Measurements from ENCODE around the gene DOCK10. TPM values are rescaled to one million over a fixed set of nuclear protein-coding genes. Genes with fewer than 3 reads are reported as not detected.
A peak's percentile ranks its signal among the peaks of the same experiment; 100 is the strongest.

DOCK10 gene
- total RNA-seq, 1 donor from 2014 or later: 14.3 TPM

GRCh38 chr2:224817676-224818075, 224.6 kb downstream of the DOCK10 start:
- Mint-ChIP-seq H3K4me3 (ENCODE audit: unreplicated experiment) (no peak overlapping the region), H3K36me3 (ENCODE audit: low read depth) (peaks cover 7% of the 10 kb centered on the region), H3K27ac (ENCODE audit: unreplicated experiment) (no peak overlapping the region), H3K27me3 (ENCODE audit: low read depth) (no peaks in the 10 kb centered on the region), H3K9me3 (ENCODE audit: low read depth) (peaks cover 8% of the 10 kb centered on the region), H3K4me1 (ENCODE audit: low read depth) (peaks cover 49% of the 10 kb centered on the region)
- DNase-seq (ENCODE audit: low spot score): no peak
- no peak for TF ChIP-seq CTCF (IDR thresholded peaks at IDR 0.05)

DNA sequence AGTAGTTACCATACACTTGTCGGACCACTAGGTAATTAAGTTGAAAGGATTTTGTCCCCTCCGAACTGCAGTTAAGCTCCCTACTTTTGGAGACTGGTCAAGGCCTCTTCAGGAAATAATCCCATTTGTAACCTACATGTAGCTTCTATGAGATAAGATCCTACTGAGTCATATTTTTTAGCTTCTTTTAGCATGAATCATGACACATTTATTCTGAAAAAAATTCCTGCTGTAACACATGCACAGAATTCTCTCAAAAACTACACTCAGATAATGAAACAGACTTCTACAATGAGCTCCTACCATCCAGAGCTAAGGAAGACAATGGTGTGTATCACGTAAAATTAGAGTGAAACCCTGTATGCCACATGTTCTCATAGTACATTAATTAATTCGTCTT, 225.5 kb downstream of the DOCK10 start:
- Mint-ChIP-seq H3K9me3 (ENCODE audit: low read depth) (peaks cover 8% of the 10 kb centered on the region), H3K4me1 (ENCODE audit: low read depth) (peaks cover 49% of the 10 kb centered on the region), H3K4me3 (ENCODE audit: unreplicated experiment) (peak overlapping the region; percentile 4), H3K27me3 (ENCODE audit: low read depth) (no peaks in the 10 kb centered on the region), H3K36me3 (ENCODE audit: low read depth) (peaks cover 9% of the 10 kb centered on the region), H3K27ac (ENCODE audit: unreplicated experiment) (peak overlapping the region; percentile 81)
- TF ChIP-seq CTCF (IDR thresholded peaks at IDR 0.05): peak; percentile 26
- DNase-seq (ENCODE audit: low spot score): no peak

DNA sequence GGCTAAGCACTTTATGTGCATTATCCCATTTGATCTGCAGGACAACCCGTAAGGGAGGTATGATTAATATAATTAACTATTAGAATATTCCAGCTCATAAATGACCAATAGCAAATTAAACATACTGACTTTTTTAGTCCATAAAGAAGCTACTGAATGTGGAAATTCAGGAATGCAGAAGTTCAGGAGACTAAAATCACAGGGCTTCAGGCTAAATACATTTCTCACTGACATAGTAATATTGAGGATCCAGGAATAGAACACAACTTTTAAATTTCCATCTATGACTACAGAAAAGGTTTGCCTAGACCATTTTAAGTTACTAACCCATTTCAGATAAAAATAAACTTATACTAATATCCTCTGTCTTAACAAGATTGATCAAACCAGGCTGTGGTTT, 228.7 kb downstream of the DOCK10 start:
- H3K36me3 Mint-ChIP-seq (ENCODE audit: low read depth): peaks cover 12% of the 10 kb centered on the region
- H3K27ac Mint-ChIP-seq (ENCODE audit: unreplicated experiment): no peak overlapping the region
- no peaks in the 10 kb centered on the region for H3K27me3 Mint-ChIP-seq (ENCODE audit: low read depth)
- DNase-seq (ENCODE audit: low spot score): no peak
- H3K9me3 Mint-ChIP-seq (ENCODE audit: low read depth): peaks cover 13% of the 10 kb centered on the region
- no peak overlapping the region for H3K4me3 Mint-ChIP-seq (ENCODE audit: unreplicated experiment)
- no peak for TF ChIP-seq CTCF (IDR thresholded peaks at IDR 0.05)
- H3K4me1 Mint-ChIP-seq (ENCODE audit: low read depth): peaks cover 21% of the 10 kb centered on the region

GRCh38 chr2:224807153-224807964, 234.9 kb downstream of the DOCK10 start:
- peaks cover 3% of the 10 kb centered on the region for H3K4me1 Mint-ChIP-seq (ENCODE audit: low read depth)
- no peak overlapping the region for H3K27ac Mint-ChIP-seq (ENCODE audit: unreplicated experiment)
- peak; percentile 65 for TF ChIP-seq CTCF (IDR thresholded peaks at IDR 0.05)
- peaks cover 5% of the 10 kb centered on the region for H3K9me3 Mint-ChIP-seq (ENCODE audit: low read depth)
- no peak overlapping the region for H3K4me3 Mint-ChIP-seq (ENCODE audit: unreplicated experiment)
- H3K36me3 Mint-ChIP-seq (ENCODE audit: low read depth): peaks cover 17% of the 10 kb centered on the region
- no peaks in the 10 kb centered on the region for H3K27me3 Mint-ChIP-seq (ENCODE audit: low read depth)
- DNase-seq (ENCODE audit: low spot score): no peak

DNA sequence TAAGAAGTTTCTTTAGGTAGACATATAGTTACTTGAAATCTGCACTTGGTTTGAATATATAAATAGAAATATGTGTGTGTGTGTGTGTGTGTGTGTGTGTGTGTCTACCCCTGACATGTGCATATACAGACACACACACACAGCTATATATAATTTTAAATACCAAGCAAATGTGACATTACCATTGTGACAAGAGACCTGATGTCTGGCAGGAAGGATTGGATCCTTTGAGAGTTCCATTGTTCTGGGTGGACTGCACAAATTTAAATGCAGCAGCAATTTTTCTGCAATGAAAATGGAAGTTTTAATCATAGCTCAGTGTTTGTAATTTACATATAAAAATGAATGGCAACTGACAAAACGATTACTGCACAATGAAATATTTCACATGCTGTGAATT, 238.3 kb downstream of the DOCK10 start:
- TF ChIP-seq CTCF (IDR thresholded peaks at IDR 0.05): no peak
- no peak for DNase-seq (ENCODE audit: low spot score)
- Mint-ChIP-seq H3K4me1 (ENCODE audit: low read depth) (peaks cover 3% of the 10 kb centered on the region), H3K27me3 (ENCODE audit: low read depth) (no peaks in the 10 kb centered on the region), H3K36me3 (ENCODE audit: low read depth) (peaks cover 24% of the 10 kb centered on the region), H3K4me3 (ENCODE audit: unreplicated experiment) (no peak overlapping the region), H3K9me3 (ENCODE audit: low read depth) (no peaks in the 10 kb centered on the region), H3K27ac (ENCODE audit: unreplicated experiment) (no peak overlapping the region)
